Stimulated activated CD8-positive, alpha-beta memory T cell treated with anti-CD3 and anti-CD28 coated beads, Interleukin-4, amount 100 ng/mL, for 4 hours (primary cell): ENCODE measurements around the gene SUSD4.

Experiments
- DNase-seq, 2 donors: peaks; one replicate each; pipeline ENCODE4 v3.0.0-alpha.2; 2020; ENCODE audit warnings: low read depth in 2 of 2, low spot score in 1 of 2

Gene SUSD4

GRCh38 chr1:223197923-223198627 is 165.9 kb downstream of the SUSD4 start:
- DNase-seq = no peak

- DNase-seq = peak; percentile 20 to 23
These were observed 173.9 kb downstream of the SUSD4 start for GRCh38 chr1:223189903-223190724.

DNA sequence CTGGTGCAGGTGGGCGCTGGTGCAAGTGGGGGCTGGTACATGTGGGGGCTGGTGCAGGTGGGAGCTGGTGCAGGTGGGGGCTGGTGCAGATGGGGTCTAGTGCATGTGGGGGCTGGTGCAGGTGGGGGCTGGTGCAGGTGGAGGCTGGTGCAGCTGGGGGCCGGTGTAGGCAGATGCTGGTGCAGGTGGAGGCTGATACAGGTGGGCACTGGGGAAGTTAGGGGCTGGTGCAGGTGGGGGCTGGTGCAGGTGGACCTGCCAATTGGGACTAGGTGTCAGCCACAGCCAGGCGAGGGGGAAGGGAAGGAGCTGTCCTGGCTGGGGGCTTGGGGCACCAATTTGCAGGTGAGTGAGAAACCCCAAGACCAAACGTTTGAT is 174.5 kb downstream of the SUSD4 start:
- DNase-seq = no peak

DNA sequence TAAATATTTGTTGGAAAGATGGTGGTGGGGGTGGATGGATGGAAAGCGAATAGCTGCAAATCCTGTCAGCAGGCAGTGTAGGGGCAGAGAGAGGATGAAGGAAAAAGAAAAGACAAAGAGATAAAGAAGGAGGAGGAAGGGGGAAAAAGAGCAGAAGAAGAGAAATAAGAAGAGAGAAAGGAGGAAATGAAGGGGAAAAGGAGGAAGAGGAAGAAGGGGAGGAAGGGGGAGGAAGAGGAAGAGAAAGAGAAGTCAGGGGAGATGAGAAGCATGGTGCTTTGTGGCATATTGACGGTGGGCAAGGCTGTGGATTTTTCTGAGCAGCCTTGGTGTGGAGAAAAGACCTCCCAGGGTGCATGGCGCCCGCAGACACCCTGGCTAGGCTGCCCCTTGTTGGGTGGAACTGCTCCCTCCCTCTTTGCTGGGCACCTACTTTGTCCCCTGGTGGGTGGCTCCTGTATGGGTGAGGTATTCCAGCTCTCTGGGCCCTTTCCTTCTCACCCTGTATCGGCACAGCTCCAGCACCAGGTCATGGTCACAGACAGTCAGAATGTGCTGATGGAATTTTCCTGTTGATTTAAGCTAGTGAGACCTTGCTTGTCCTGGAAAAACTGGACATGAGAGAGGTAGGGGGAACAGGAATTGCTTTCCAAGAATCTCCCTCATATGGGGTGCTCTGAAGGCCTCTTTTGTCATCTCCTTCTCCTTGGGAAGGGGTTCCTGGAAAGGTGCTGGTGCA is 175.2 kb downstream of the SUSD4 start:
- DNase-seq = no peak

DNA sequence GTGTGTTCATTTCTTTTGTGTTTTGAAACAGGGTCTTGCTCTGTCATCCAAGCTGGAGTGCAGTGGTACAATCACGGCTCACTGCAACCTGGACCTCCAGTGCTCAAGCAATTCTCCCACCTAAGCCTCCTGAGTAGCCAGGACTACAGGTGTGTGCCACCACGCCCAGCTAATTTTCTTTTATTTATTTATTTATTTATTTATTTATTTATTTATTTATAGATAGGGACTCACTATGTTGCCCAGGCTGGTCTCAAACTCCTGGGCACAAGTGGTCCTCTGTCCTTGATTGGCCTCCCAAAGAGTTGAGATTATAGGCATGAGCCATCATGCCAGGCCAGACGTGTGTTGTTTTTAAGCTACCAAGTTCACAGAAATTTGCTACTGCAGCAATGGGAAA is 177.2 kb downstream of the SUSD4 start:
- DNase-seq = no peak

DNA sequence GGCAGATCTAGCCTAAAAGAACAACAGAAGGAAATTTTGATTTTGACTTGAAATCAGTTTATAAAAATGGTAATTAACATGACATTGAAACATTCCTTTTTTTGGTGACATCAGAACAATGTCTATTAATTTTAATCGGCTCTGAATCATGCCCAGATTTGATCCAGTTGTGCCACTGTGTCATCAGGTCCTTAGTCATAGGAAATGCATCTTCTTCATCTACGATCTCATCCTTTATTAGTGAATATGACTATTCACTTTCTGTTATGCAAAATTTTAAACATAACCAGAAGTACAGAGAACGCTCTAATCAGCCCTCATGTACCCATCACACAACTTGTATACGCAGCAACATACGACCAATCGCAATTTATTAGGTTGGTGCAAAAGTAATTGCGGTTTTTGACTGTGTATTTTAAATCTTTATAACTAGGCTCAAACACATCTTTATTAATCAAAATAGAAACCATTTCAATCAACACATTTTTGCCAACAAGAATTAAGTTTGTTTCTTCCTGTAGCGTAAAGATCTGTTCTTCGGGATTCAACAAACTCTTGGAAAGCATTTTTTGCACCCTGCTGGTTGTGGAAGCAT is 180.6 kb downstream of the SUSD4 start:
- no peak for DNase-seq

DNA sequence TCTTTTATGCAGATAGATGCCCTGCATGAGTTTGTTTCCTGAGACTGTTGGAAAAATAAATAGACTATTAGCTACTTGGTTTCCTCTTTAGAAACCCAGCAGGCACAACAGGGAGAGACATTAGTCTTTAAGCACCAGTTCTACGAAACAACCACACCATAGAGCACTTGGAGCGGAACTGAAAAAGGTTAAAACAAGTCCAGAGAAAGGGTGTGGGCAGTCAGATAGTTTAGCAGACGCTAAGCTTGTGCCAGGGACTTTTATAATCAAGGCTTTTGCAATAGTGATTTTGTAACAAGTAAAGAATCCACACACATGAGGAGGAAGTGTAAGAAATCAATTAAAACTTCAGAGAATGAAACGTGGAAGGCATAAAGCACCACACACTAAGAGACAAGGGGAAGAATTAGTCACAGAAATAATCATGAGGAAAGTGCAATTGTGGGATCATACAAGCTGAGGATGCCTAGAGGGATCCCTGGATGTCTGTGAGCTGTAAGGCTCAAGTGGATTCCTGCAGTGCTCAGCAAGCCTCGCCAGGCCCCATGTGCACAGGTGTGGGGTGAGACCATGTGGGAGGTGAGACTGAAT is 183.2 kb downstream of the SUSD4 start:
- no peak for DNase-seq

- no peak for DNase-seq
These were observed 184.2 kb downstream of the SUSD4 start for GRCh38 chr1:223179786-223180185.

- no peak for DNase-seq
These were observed 184.7 kb downstream of the SUSD4 start for GRCh38 chr1:223179280-223179679.

DNA sequence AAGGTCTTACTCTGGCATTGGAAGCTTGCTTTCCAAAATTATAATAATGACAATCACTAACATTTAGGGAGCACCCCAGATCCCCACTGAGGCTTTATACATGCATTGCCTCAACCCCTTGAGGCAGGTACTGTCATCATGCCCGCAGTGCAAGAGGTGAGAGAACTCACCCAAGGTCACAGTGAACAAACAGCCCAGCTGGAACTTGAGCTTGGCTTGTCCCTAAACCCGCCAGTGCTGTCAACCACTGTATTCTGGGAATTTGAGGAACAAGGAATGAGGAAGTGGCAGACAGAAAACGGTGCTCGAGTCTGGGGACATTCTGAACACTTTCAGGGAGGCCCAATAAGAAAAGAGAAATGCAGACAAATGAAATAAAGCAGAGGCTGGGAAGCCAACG is 186.3 kb downstream of the SUSD4 start:
- no peak for DNase-seq

GRCh38 chr1:223176437-223176836 is 187.5 kb downstream of the SUSD4 start:
- DNase-seq = no peak

- no peak for DNase-seq
These were observed 188.3 kb downstream of the SUSD4 start for GRCh38 chr1:223175633-223176032.

GRCh38 chr1:223175032-223175431 is 188.9 kb downstream of the SUSD4 start:
- DNase-seq = no peak
